ENCODE data around the gene RB1.

DNA sequence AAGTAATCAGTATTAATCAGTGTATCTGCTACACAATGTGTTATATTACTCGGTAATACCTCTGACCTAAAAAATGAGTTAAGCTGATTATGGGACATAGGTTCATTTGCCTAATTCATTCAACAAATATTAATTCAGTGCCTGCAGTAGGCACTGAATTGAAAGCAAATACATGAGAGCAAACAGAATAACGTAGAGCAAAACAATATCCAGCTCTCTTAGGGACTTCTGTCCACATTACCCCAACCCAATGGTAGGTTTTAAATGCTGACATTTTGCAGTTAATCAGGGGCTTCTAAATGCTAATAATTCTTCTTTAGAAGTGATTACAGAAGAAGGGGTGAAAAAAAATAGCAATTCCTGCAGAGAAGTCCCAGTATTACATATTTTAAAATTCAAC lies 224.4 kb downstream of the RB1 start:
- TF ChIP-seq, protein P1, sequence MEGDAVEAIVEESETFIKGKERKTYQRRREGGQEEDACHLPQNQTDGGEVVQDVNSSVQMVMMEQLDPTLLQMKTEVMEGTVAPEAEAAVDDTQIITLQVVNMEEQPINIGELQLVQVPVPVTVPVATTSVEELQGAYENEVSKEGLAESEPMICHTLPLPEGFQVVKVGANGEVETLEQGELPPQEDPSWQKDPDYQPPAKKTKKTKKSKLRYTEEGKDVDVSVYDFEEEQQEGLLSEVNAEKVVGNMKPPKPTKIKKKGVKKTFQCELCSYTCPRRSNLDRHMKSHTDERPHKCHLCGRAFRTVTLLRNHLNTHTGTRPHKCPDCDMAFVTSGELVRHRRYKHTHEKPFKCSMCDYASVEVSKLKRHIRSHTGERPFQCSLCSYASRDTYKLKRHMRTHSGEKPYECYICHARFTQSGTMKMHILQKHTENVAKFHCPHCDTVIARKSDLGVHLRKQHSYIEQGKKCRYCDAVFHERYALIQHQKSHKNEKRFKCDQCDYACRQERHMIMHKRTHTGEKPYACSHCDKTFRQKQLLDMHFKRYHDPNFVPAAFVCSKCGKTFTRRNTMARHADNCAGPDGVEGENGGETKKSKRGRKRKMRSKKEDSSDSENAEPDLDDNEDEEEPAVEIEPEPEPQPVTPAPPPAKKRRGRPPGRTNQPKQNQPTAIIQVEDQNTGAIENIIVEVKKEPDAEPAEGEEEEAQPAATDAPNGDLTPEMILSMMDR (IDR thresholded peaks at IDR 0.05): no peak
- no peak for TF ChIP-seq POLR2A (IDR thresholded peaks at IDR 0.05)
